SK-N-SH (cell line): ENCODE data around the gene MYO9B. TPM values are rescaled to one million over a fixed set of nuclear protein-coding genes. Genes with fewer than 3 reads are reported as not detected.

Source experiments
- CTCF ChIA-PET: fragments of 300-600, 350-600 bp; formaldehyde crosslinking; extraction: SDS; loops from one replicate; lab custom pipeline; 2021; lab: Yijun Ruan, JAX
- POLR2A ChIA-PET: fragments of 350-600 bp; sonication (Branson Sonifier 250); formaldehyde crosslinking; extraction: SDS; loops from one replicate; lab custom pipeline; 2020; ENCODE audit warnings: antibody characterized with exemption, inconsistent platforms; lab: Yijun Ruan, JAX
- DNase-seq: peaks from one replicate; pipeline ENCODE4 v3.0.0; 2012
- H2AFZ ChIP-seq: fragments of 200-600 bp; sonication (generic); 2 replicates; pipeline ENCODE4 v1.8.1; 2016; ENCODE audit warnings: antibody characterized with exemption, mild to moderate bottlenecking, low read depth
- H3F3A ChIP-seq: fragments of 200-600 bp; sonication (generic); replicated peaks from 2 replicates; pipeline ENCODE3; 2016; ENCODE audit warnings: antibody characterized with exemption, mild to moderate bottlenecking; ENCODE audit not compliant: insufficient read depth
- H3K27ac ChIP-seq, 2 experiments: fragments of 200-500 bp in 1 of 2; fragments of 200-600 bp in 1 of 2; sonication (Bioruptor generic) in 1 of 2; sonication (generic), shearing (Covaris generic) in 1 of 2; 2 replicates each; pipeline versions ENCODE4 v1.5.1 to v1.6.1; 2014 to 2016; ENCODE audit warnings: low read depth in 2 of 2, inconsistent platforms in 1 of 2, low read length in 1 of 2, mild to moderate bottlenecking in 1 of 2, mixed read lengths in 1 of 2
- H3K27me3 ChIP-seq: fragments of 200-600 bp; sonication (generic), shearing (Covaris generic); 2 replicates; pipeline ENCODE4 v1.6.1; 2016; ENCODE audit warnings: mixed run types; ENCODE audit not compliant: insufficient read depth
- H3K36me3 ChIP-seq, 2 experiments: fragments of 200-500 bp in 1 of 2; fragments of 200-600 bp in 1 of 2; sonication (Bioruptor generic) in 1 of 2; sonication (generic) in 1 of 2; replicated peaks in 1 of 2; 2 replicates each; pipeline versions ENCODE3 to v1.5.1; 2014 to 2016; ENCODE audit warnings: low read length in 1 of 2, mild to moderate bottlenecking in 1 of 2; ENCODE audit not compliant: insufficient read depth in 2 of 2, control insufficient read depth in 1 of 2
- H3K4me1 ChIP-seq, 2 experiments: fragments of 200-500 bp in 1 of 2; fragments of 200-600 bp in 1 of 2; sonication (Bioruptor generic) in 1 of 2; sonication (generic), shearing (Covaris generic) in 1 of 2; 2 replicates each; pipeline versions ENCODE4 v1.5.1 to v1.6.1; 2014 to 2016; ENCODE audit warnings: low read depth in 1 of 2, low read length in 1 of 2, mixed run types in 1 of 2; ENCODE audit not compliant: insufficient read depth in 2 of 2, control insufficient read depth in 1 of 2
- H3K4me2 ChIP-seq: fragments of 200-600 bp; sonication (generic), shearing (Covaris generic); 2 replicates; pipeline ENCODE4 v1.6.1; 2017; ENCODE audit warnings: mixed run types
- H3K4me3 ChIP-seq, 2 experiments: fragments of 200-500 bp in 1 of 2; fragments of 200-600 bp in 1 of 2; sonication (Bioruptor generic) in 1 of 2; sonication (generic), shearing (Covaris generic) in 1 of 2; 2 replicates each; pipeline versions ENCODE4 v1.5.1 to v1.8.1; 2014 to 2016; ENCODE audit warnings: low read depth in 2 of 2, inconsistent platforms in 1 of 2, low read length in 1 of 2, mild to moderate bottlenecking in 1 of 2, mixed read lengths in 1 of 2, moderate library complexity in 1 of 2
- H3K79me2 ChIP-seq: fragments of 200-600 bp; sonication (generic); 2 replicates; pipeline ENCODE4 v1.8.1; 2017; ENCODE audit warnings: mild to moderate bottlenecking; ENCODE audit not compliant: insufficient read depth
- H3K9ac ChIP-seq: fragments of 200-600 bp; sonication (generic); 2 replicates; pipeline ENCODE4 v1.6.1; 2017; ENCODE audit warnings: mixed run types
- H3K9me2 ChIP-seq: fragments of 200-600 bp; sonication (generic); 2 replicates; pipeline ENCODE4 v1.6.1; 2017; ENCODE audit warnings: mixed run types
- H3K9me3 ChIP-seq: fragments of 200-600 bp; sonication (generic); 2 replicates; pipeline ENCODE4 v1.6.1; 2017; ENCODE audit warnings: mixed run types, mild to moderate bottlenecking, moderate library complexity
- H4K20me1 ChIP-seq: fragments of 200-600 bp; sonication (generic); 2 replicates; pipeline ENCODE4 v1.6.1; 2017; ENCODE audit warnings: mild to moderate bottlenecking, mixed run types; ENCODE audit not compliant: insufficient read depth
- ELF1 ChIP-seq: IDR thresholded peaks from 2 replicates; pipeline ENCODE4 v1.4.0; 2012
- EP300 ChIP-seq, 2 experiments: IDR thresholded peaks; 2 replicates each; pipeline versions ENCODE4 v1.4.0 to v1.6.1; 2012; ENCODE audit warnings: borderline replicate concordance in 1 of 2, low read depth in 1 of 2, low read length in 1 of 2
- FOSL2 ChIP-seq: IDR thresholded peaks from 2 replicates; pipeline ENCODE4 v1.4.0; 2012; ENCODE audit warnings: low read depth, mild to moderate bottlenecking, moderate library complexity, borderline replicate concordance
- FOXJ3 ChIP-seq: sonication (generic); formaldehyde crosslinking; IDR thresholded peaks from 2 replicates; pipeline ENCODE4 v1.5.1; 2020; ENCODE audit warnings: mild to moderate bottlenecking, missing genetic modification reagents
- GATA2 ChIP-seq: sonication (generic); formaldehyde crosslinking; IDR thresholded peaks from 2 replicates; pipeline ENCODE4 v1.5.0; 2020; ENCODE audit warnings: mild to moderate bottlenecking, missing genetic modification reagents
- JUND ChIP-seq: IDR thresholded peaks from 2 replicates; pipeline ENCODE4 v1.4.0; 2012
- NFIC ChIP-seq: IDR thresholded peaks from 2 replicates; pipeline ENCODE4 v1.4.0; 2012; ENCODE audit warnings: borderline replicate concordance
- POLR2AphosphoS5 ChIP-seq: IDR thresholded peaks from 2 replicates; pipeline ENCODE4 v1.6.1; 2012; ENCODE audit warnings: low read depth, low read length
- RCOR1 ChIP-seq: fragments of 150-350 bp; IDR thresholded peaks from 2 replicates; pipeline ENCODE4 v1.6.1; 2017; ENCODE audit warnings: antibody characterized with exemption, low read length
- RFX5 ChIP-seq: IDR thresholded peaks from 2 replicates; pipeline ENCODE4 v1.6.1; 2012; ENCODE audit warnings: mild to moderate bottlenecking, improper control_type of control experiment, low read length
- RXRA ChIP-seq: IDR thresholded peaks from 2 replicates; pipeline ENCODE4 v1.4.0; 2012; ENCODE audit warnings: low read depth, mild to moderate bottlenecking, borderline replicate concordance
- SIN3A ChIP-seq: IDR thresholded peaks from 2 replicates; pipeline ENCODE4 v1.6.1; 2012; ENCODE audit warnings: low read depth, mild to moderate bottlenecking, low read length, moderate library complexity, borderline replicate concordance
- SMC3 ChIP-seq: IDR thresholded peaks from 2 replicates; pipeline ENCODE4 v1.6.1; 2012; ENCODE audit warnings: low read depth, low read length, improper control_type of control experiment
- TAF1 ChIP-seq: IDR thresholded peaks from 2 replicates; pipeline ENCODE4 v1.6.1; 2012; ENCODE audit warnings: low read depth, mild to moderate bottlenecking, low read length, moderate library complexity, borderline replicate concordance
- TCF12 ChIP-seq: IDR thresholded peaks from 2 replicates; pipeline ENCODE4 v1.4.0; 2012
- YY1 ChIP-seq: IDR thresholded peaks from 2 replicates; pipeline ENCODE4 v1.4.0; 2012; ENCODE audit warnings: low read depth, mild to moderate bottlenecking
- WGBS: methylation state at CpG from one replicate; pipeline ENCODE4 v1.1.6; 2017; ENCODE audit warnings: low lambda C conversion rate; 5-methylcytosine and 5-hydroxymethylcytosine counted together
- polyA plus RNA-seq, 3 experiments: library from polyadenylated mRNA; depleted of rRNA; stranded (reverse); fragments of >200 nt; gene quantifications; 2 replicates each; pipeline ENCODE4 v1.2.3, GENCODE V29; 2012
- TF ChIP-seq, protein P1 (sequence below): fragments of 200-600 bp; sonication (generic); IDR thresholded peaks from 2 replicates; pipeline ENCODE4 v1.6.1; 2017; ENCODE audit warnings: antibody characterized with exemption, mild to moderate bottlenecking, moderate library complexity
- TF ChIP-seq, protein P2 (sequence below): IDR thresholded peaks from 2 replicates; pipeline ENCODE4 v1.4.0; 2012; ENCODE audit warnings: low read depth, borderline replicate concordance
- TF ChIP-seq, protein P3 (sequence below): IDR thresholded peaks from 2 replicates; pipeline ENCODE4; 2012
- TF ChIP-seq, protein P4 (sequence below): IDR thresholded peaks from 2 replicates; pipeline ENCODE4 v1.4.0; 2012; ENCODE audit warnings: low read depth, borderline replicate concordance
- TF ChIP-seq, protein P5 (sequence below): fragments of 150-350 bp; IDR thresholded peaks from 2 replicates; pipeline ENCODE4 v1.6.1; 2016; ENCODE audit warnings: mild to moderate bottlenecking, low read depth, low read length

MYO9B gene
- polyA plus RNA-seq, 1 of the 3 experiments (the other 2 are of a cell fraction), result 37.6 TPM

DNA sequence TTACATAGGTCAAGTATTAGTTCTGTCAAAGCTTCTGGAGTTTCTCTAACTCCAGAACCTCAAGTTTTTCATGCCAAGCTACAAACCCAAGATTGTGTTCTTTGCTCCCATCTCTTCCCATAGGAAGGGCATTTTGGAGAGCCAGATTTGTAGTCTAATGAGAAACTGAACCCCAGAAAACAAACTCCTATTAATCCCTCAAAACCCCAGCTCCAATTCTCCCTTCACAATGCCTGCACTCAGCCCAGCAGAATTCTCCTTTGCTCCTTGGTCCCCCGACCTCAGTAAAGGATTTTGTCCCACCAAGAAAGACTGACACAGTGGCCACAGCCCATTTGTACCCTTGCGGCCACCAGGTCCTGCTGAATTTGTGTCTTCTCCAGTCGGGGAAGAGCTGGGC lies 180.6 kb downstream of the MYO9B start:
- CTCF ChIA-PET, result interaction anchor here (1.0 to 1.7 kb wide), 2 partner anchors 26 to 27 kb away, joined by 4 to 5 read pairs; no protein-coding TSS in a partner anchor
- Histone ChIP-seq H3K27me3 (no peaks in the 10 kb centered on the region), H3F3A (no peaks in the 10 kb centered on the region), H3K36me3 (no peaks in the 10 kb centered on the region), H3K4me1 (no peaks in the 10 kb centered on the region), H3K9me2 (no peaks in the 10 kb centered on the region), H2AFZ (no peak overlapping the region), H3K9me3 (peaks cover 9% of the 10 kb centered on the region; the same call in 1 of the 2 replicates), H3K4me3 (no peak overlapping the region), H3K79me2 (no peaks in the 10 kb centered on the region), H4K20me1 (no peaks in the 10 kb centered on the region), H3K9ac (no peak overlapping the region)
- WGBS, result 59% methylated on average over 3 of the region's 3 CpGs
- POLR2A ChIA-PET, result no interaction called here
- no peak for DNase-seq
- TF ChIP-seq TCF12 (no peak), RCOR1 (no peak), EP300 (IDR thresholded peaks at IDR 0.05; ENCODE audit: borderline replicate concordance in 1 of 2, low read depth in 1 of 2, low read length in 1 of 2) (no peak), SMC3 (no peak), POLR2AphosphoS5 (no peak), GATA2 (CRISPR knock-in tag) (no peak), SIN3A (no peak), FOXJ3 (no peak)
- TF ChIP-seq, protein P1, sequence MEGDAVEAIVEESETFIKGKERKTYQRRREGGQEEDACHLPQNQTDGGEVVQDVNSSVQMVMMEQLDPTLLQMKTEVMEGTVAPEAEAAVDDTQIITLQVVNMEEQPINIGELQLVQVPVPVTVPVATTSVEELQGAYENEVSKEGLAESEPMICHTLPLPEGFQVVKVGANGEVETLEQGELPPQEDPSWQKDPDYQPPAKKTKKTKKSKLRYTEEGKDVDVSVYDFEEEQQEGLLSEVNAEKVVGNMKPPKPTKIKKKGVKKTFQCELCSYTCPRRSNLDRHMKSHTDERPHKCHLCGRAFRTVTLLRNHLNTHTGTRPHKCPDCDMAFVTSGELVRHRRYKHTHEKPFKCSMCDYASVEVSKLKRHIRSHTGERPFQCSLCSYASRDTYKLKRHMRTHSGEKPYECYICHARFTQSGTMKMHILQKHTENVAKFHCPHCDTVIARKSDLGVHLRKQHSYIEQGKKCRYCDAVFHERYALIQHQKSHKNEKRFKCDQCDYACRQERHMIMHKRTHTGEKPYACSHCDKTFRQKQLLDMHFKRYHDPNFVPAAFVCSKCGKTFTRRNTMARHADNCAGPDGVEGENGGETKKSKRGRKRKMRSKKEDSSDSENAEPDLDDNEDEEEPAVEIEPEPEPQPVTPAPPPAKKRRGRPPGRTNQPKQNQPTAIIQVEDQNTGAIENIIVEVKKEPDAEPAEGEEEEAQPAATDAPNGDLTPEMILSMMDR, result no peak
- TF ChIP-seq, all 33 proteins: peak for 0
- Histone ChIP-seq H3K4me2 (no peak overlapping the region), H3K27ac (no peak overlapping the region)

DNA sequence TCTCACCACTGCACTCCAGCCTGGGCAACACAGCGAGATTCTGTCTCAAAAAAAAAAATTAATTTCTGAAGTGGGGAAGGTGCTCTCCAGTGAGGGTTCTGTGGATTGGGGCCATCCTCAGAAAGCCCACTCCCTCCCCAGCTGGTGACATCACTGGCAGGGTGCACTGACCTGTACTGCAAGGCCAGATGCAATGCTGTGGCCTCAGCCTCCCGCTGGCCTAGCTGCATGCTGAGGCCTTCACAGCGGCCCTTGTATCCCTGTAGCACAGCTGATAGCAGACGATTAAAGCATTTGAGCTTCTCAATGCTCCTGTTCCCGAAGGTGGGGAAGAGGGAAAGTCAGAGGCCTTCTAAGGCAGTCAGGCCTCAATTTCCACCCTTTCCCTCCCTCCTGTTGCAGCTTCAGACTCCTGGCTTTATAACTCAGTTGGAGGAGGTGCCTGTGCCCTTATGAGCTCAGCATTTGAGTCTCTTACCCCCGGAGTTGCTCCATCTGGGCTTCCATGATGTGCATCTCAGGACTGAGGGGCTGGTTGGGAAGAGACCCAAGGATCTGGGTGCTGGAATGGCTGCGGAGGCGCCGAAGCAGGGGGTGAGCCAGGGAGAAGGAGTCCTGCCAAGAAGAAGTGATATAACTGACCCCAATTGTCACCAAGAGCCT lies 183.7 kb downstream of the MYO9B start:
- 41% methylated on average over 6 of the region's 9 CpGs for WGBS
- no peak for DNase-seq
- no peaks in the 10 kb centered on the region for H3F3A ChIP-seq
- POLR2A ChIA-PET, result interaction anchor here (1.2 to 2.2 kb wide), 3 partner anchors 33 to 44 kb away, joined by 3 to 4 read pairs (median 4); partner anchors contain the start of genes OCEL1 and USE1
- no peaks in the 10 kb centered on the region for H3K36me3 ChIP-seq
- no peak overlapping the region for H2AFZ ChIP-seq
- peaks cover 9% of the 10 kb centered on the region; the same call in 1 of the 2 replicates for H3K9me3 ChIP-seq
- no peak overlapping the region for H3K9ac ChIP-seq
- H4K20me1 ChIP-seq, result no peaks in the 10 kb centered on the region
- H3K27me3 ChIP-seq, result no peaks in the 10 kb centered on the region
- no peaks in the 10 kb centered on the region for H3K4me1 ChIP-seq
- H3K27ac ChIP-seq, result no peak overlapping the region
- H3K9me2 ChIP-seq, result no peaks in the 10 kb centered on the region
- no peak overlapping the region for H3K4me2 ChIP-seq
- CTCF ChIA-PET, result interaction anchor here (1.2 to 1.7 kb wide), 6 partner anchors 8 to 196 kb away, joined by 3 to 11 read pairs (median 4); partner anchors contain the start of gene ANKLE1
- no peak overlapping the region for H3K4me3 ChIP-seq
- no peaks in the 10 kb centered on the region for H3K79me2 ChIP-seq
- TF ChIP-seq FOSL2 (no peak), ELF1 (no peak), SIN3A (no peak), NFIC (no peak), TAF1 (no peak), RCOR1 (no peak), YY1 (no peak), JUND (no peak), RFX5 (no peak), EP300 (IDR thresholded peaks at IDR 0.05; ENCODE audit: borderline replicate concordance in 1 of 2, low read depth in 1 of 2, low read length in 1 of 2) (no peak), RXRA (no peak)
- TF ChIP-seq, protein P2, sequence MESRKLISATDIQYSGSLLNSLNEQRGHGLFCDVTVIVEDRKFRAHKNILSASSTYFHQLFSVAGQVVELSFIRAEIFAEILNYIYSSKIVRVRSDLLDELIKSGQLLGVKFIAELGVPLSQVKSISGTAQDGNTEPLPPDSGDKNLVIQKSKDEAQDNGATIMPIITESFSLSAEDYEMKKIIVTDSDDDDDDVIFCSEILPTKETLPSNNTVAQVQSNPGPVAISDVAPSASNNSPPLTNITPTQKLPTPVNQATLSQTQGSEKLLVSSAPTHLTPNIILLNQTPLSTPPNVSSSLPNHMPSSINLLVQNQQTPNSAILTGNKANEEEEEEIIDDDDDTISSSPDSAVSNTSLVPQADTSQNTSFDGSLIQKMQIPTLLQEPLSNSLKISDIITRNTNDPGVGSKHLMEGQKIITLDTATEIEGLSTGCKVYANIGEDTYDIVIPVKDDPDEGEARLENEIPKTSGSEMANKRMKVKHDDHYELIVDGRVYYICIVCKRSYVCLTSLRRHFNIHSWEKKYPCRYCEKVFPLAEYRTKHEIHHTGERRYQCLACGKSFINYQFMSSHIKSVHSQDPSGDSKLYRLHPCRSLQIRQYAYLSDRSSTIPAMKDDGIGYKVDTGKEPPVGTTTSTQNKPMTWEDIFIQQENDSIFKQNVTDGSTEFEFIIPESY, result no peak
- TF ChIP-seq, protein P3, sequence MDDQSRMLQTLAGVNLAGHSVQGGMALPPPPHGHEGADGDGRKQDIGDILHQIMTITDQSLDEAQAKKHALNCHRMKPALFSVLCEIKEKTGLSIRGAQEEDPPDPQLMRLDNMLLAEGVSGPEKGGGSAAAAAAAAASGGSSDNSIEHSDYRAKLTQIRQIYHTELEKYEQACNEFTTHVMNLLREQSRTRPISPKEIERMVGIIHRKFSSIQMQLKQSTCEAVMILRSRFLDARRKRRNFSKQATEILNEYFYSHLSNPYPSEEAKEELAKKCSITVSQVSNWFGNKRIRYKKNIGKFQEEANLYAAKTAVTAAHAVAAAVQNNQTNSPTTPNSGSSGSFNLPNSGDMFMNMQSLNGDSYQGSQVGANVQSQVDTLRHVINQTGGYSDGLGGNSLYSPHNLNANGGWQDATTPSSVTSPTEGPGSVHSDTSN, result no peak
- TF ChIP-seq, protein P4, sequence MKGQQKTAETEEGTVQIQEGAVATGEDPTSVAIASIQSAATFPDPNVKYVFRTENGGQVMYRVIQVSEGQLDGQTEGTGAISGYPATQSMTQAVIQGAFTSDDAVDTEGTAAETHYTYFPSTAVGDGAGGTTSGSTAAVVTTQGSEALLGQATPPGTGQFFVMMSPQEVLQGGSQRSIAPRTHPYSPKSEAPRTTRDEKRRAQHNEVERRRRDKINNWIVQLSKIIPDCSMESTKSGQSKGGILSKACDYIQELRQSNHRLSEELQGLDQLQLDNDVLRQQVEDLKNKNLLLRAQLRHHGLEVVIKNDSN, result no peak
- TF ChIP-seq, protein P5, sequence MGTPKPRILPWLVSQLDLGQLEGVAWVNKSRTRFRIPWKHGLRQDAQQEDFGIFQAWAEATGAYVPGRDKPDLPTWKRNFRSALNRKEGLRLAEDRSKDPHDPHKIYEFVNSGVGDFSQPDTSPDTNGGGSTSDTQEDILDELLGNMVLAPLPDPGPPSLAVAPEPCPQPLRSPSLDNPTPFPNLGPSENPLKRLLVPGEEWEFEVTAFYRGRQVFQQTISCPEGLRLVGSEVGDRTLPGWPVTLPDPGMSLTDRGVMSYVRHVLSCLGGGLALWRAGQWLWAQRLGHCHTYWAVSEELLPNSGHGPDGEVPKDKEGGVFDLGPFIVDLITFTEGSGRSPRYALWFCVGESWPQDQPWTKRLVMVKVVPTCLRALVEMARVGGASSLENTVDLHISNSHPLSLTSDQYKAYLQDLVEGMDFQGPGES, result no peak
